ENCODE measurements around the gene GDF7. TPM values are rescaled to one million over a fixed set of nuclear protein-coding genes. Genes with fewer than 3 reads are reported as not detected.

Gene GDF7
- total and polyA plus RNA-seq, 2 of the 4 experiments (the other 2 are of a cell fraction) = under 0.01 to 0.02 TPM

DNA sequence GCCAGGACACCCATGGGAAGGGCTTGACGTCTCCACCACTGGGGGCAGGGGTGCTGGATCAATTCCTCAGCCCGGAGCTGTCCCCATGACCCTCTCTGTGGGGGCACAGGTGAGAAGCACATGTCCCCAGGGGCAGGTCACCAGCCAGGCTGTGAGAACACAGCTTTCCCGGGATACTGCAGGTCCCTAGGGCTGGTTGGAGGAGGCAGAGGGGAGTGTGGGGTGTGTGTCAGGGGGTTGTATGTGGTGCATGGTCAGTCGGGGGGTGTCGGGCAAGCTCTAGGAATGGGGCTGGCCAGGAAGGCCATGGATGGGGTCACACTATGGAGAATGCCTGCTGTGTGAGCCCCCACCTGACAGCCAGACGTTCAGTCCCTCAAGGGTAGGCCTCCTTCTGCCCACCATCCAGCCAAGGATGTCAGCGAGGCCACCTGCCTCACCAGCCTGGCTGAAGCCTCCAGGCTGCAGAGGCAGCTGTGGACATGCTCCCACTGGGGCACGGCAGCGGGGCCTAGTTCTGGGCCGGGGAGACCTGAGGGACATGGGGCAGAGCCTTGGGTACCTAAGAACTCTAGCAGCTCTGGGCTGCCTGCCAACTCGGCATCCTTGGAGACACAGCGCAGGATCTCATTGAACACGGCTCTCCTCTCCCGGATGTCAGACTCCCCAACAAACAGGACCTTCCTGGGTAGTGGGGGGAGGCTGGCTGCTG lies 26.4 kb upstream of the GDF7 start:
- Histone ChIP-seq H3K56ac (ENCODE audit: extremely low read depth, insufficient read depth, low read length) (no peak overlapping the region), H2BK15ac (ENCODE audit: low read depth, low read length) (no peak overlapping the region), H3K14ac (replicated peaks; ENCODE audit: low read depth, low read length) (no peak overlapping the region), H4K20me1 (ENCODE audit: insufficient read depth, low read length) (peaks cover 16% of the 10 kb centered on the region), H3K9ac (ENCODE audit: low read depth, low read length) (no peak overlapping the region), H2AK9ac (replicated peaks; ENCODE audit: low read depth, low read length, poor library complexity) (no peak overlapping the region), H3K4ac (ENCODE audit: low read depth, low read length) (no peak overlapping the region), H4K5ac (ENCODE audit: low read depth, low read length) (no peak overlapping the region), H2BK120ac (ENCODE audit: low read depth, low read length) (no peak overlapping the region), H3K9me1 (ENCODE audit: insufficient read depth, low read length) (0 out of 2 replicates have a peak, but pooled peaks cover 3% of the 10 kb centered on the region), H2AK5ac (ENCODE audit: low read depth, low read length) (no peak overlapping the region), H3K23ac (ENCODE audit: low read depth, low read length) (no peak overlapping the region), H3K79me1 (ENCODE audit: low read depth in 1 of 2, low read length in 2 of 2) (peaks cover 0 to 19% of the 10 kb centered on the region in 2 experiments; a peak in 1 of 4 replicates), H3K18ac (ENCODE audit: low read depth, low read length) (no peak overlapping the region), H4K8ac (ENCODE audit: low read depth in 2 of 2, low read length in 2 of 2) (no peak overlapping the region), H2BK5ac (ENCODE audit: low read depth, low read length, poor library complexity, severe bottlenecking) (no peak overlapping the region), H3K27me3 (ENCODE audit: control insufficient read depth, insufficient read depth, low read length) (no peaks in the 10 kb centered on the region), H2BK20ac (ENCODE audit: low read depth, low read length) (no peak overlapping the region), H3K36me3 (ENCODE audit: control insufficient read depth, insufficient read depth, low read length) (peaks cover 35% of the 10 kb centered on the region; the same call in 1 of the 2 replicates), H3K4me3 (ENCODE audit: insufficient read depth, low read depth, low read length) (no peak overlapping the region), H3K9me3 (ENCODE audit: control insufficient read depth, insufficient read depth, low read length) (no peaks in the 10 kb centered on the region), H4K91ac (ENCODE audit: insufficient read depth, low read depth, low read length) (no peak overlapping the region), H3K4me1 (ENCODE audit: control insufficient read depth, insufficient read depth, low read length) (peaks cover 1% of the 10 kb centered on the region), H2AFZ (replicated peaks; ENCODE audit: low read length, poor library complexity) (peak overlapping the region; percentile 47), H3K27ac (ENCODE audit: insufficient read depth, low read length) (no peak overlapping the region), H3K4me2 (ENCODE audit: low read depth, low read length) (no peak overlapping the region)
- in situ Hi-C loops (cut with MboI; ENCODE audit: low sequenced_read_pairs) (loop anchor here (5.0 kb wide), 1 partner anchor 243 kb away; no protein-coding TSS in a partner anchor), dilution Hi-C loops (cut with HindIII; ENCODE audit: low sequenced_read_pairs, unreplicated experiment) (loop anchor here (25.0 kb wide), 1 partner anchor 253 kb away; no protein-coding TSS in a partner anchor), intact Hi-C loops (cut with micrococcal nuclease) (no loop called here)
- ATAC-seq (ENCODE audit: low read depth) (no peak), DNase-seq (no peak)
- CTCF ChIA-PET = no interaction called here
- 80% methylated on average over 1 of the region's 14 CpGs; no CpG with 5 or more reads in 1 of the 2 experiments for WGBS, 2 experiments (ENCODE audit: extremely low coverage in 2 of 2, insufficient read length in 1 of 2)
- no TSS peak for BruUV-seq (replicated peaks)
- POLR2A ChIA-PET (ENCODE audit: unreplicated experiment) = interaction anchor here (0.8 kb wide), 1 partner anchor 191 kb away, joined by 3 read pairs; no protein-coding TSS in a partner anchor
- TF ChIP-seq SMC3 (IDR thresholded peaks at IDR 0.05; ENCODE audit: low read depth, low read length) (no peak), RCOR1 (IDR thresholded peaks at IDR 0.05; ENCODE audit: insufficient replicate concordance, low read length) (no peak), RAD21 (IDR thresholded peaks at IDR 0.05; ENCODE audit: low read length) (no peak), BHLHE40 (IDR thresholded peaks at IDR 0.05; ENCODE audit: low read depth, low read length) (no peak), MXI1 (IDR thresholded peaks at IDR 0.05; ENCODE audit: borderline replicate concordance, low read depth, low read length) (no peak), RFX5 (IDR thresholded peaks at IDR 0.05; ENCODE audit: low read depth, low read length) (no peak), MAZ (IDR thresholded peaks at IDR 0.05; ENCODE audit: borderline replicate concordance, low read depth, low read length) (no peak)
- TF ChIP-seq, protein P1, sequence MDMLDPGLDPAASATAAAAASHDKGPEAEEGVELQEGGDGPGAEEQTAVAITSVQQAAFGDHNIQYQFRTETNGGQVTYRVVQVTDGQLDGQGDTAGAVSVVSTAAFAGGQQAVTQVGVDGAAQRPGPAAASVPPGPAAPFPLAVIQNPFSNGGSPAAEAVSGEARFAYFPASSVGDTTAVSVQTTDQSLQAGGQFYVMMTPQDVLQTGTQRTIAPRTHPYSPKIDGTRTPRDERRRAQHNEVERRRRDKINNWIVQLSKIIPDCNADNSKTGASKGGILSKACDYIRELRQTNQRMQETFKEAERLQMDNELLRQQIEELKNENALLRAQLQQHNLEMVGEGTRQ (IDR thresholded peaks at IDR 0.05; ENCODE audit: low read depth, low read length) = no peak

Data from IMR-90 (cell line).